AG04450 (cell line): ENCODE data around the gene KLHL25. TPM values are rescaled to one million over a fixed set of nuclear protein-coding genes. Genes with fewer than 3 reads are reported as not detected.

Experiments used
- CTCF ChIA-PET: fragments of 300-600, 350-600 bp; formaldehyde crosslinking; extraction: SDS; loops from one replicate; lab custom pipeline; 2022; ENCODE audit warnings: antibody characterized with exemption, inconsistent platforms; lab: Charles Lee
- POLR2A ChIA-PET: fragments of 350-600 bp; formaldehyde crosslinking; extraction: SDS; loops from one replicate; lab custom pipeline; 2021; ENCODE audit warnings: antibody characterized with exemption, inconsistent platforms; lab: Yijun Ruan, JAX
- DNase-seq: peaks from one replicate; pipeline ENCODE4 v3.0.0-alpha.2; 2011; ENCODE audit warnings: low read depth, low spot score
- H3K27ac ChIP-seq: one replicate; pipeline ENCODE4 v1.5.1; 2012; ENCODE audit warnings: low read depth, low read length, control low read depth
- H3K27me3 ChIP-seq: one replicate; pipeline ENCODE4 v1.6.0; 2012; ENCODE audit warnings: low read length; ENCODE audit not compliant: control insufficient read depth, insufficient read depth
- H3K4me3 ChIP-seq: 2 replicates; pipeline ENCODE4 v1.5.1; 2011; ENCODE audit warnings: mild to moderate bottlenecking, low read depth, low read length, control low read depth
- H3K9me3 ChIP-seq: 2 replicates; pipeline ENCODE4 v1.5.1; 2012; ENCODE audit warnings: low read length; ENCODE audit not compliant: control insufficient read depth, insufficient read depth
- polyA plus RNA-seq: library from polyadenylated mRNA; depleted of rRNA; stranded (reverse); fragments of >200 nt; gene quantifications from 2 replicates; pipeline ENCODE4 v1.2.3, GENCODE V29; 2011
- small RNA-seq: library from RNA; depleted of rRNA; stranded (forward); fragments of <200 nt; gene quantifications from one replicate; pipeline ENCODE3, GENCODE V24; 2012; ENCODE audit warnings: low read depth; ENCODE audit not compliant: insufficient read length
- TF ChIP-seq, protein P1 (sequence below): IDR thresholded peaks from 2 replicates; pipeline ENCODE4 v1.5.1; 2011; ENCODE audit warnings: low read depth, low read length, control low read depth, inconsistent platforms

Gene KLHL25
- polyA plus RNA-seq, 1 experiment = 2.9 TPM

DNA sequence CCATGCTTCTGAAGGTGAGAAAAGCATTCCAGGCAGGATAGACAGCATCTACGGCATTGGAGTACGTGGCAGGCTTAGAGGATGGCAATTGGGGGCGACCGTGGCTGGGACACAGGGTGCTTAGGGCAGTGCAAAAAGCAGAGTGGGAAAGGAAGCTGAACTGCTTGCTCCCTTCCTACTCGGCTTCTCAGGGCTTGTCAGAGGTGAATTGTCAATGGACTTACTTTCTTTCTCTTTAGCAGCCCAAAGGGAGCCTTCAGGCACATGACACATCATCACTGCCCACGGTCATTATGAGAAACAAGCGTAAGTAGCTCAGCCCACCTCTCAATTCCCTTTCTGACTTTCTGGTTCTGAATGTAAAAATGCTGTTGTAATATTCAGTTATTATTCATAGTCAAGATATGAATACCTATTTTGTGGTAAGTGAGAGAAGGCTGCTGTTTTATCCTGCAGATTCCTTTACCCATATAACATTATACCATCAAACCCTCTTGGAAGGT is 84.3 kb downstream of the KLHL25 start:
- no peaks in the 10 kb centered on the region for H3K9me3 ChIP-seq
- TF ChIP-seq, protein P1, sequence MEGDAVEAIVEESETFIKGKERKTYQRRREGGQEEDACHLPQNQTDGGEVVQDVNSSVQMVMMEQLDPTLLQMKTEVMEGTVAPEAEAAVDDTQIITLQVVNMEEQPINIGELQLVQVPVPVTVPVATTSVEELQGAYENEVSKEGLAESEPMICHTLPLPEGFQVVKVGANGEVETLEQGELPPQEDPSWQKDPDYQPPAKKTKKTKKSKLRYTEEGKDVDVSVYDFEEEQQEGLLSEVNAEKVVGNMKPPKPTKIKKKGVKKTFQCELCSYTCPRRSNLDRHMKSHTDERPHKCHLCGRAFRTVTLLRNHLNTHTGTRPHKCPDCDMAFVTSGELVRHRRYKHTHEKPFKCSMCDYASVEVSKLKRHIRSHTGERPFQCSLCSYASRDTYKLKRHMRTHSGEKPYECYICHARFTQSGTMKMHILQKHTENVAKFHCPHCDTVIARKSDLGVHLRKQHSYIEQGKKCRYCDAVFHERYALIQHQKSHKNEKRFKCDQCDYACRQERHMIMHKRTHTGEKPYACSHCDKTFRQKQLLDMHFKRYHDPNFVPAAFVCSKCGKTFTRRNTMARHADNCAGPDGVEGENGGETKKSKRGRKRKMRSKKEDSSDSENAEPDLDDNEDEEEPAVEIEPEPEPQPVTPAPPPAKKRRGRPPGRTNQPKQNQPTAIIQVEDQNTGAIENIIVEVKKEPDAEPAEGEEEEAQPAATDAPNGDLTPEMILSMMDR = no peak
- H3K27ac ChIP-seq = no peak overlapping the region
- ChIA-PET CTCF (no interaction called here), POLR2A (no interaction called here)
- no peak overlapping the region for H3K4me3 ChIP-seq
- no peaks in the 10 kb centered on the region for H3K27me3 ChIP-seq
- no peak for DNase-seq

Small RNA genes within 50 kb of the gene (small RNA-seq; reads per million reads assigned to genes)
- gene AC021739.1 (not detected), gene MIR1276 (1.1 reads per million), gene MIR548AP (not detected), gene RNU6-231P (not detected)
